ENCODE data around the gene PAX5. TPM values are rescaled to one million over a fixed set of nuclear protein-coding genes. Genes with fewer than 3 reads are reported as not detected.

Gene PAX5
- polyA plus RNA-seq, 1 of the 3 experiments (the other 2 are of a cell fraction): 0.05 TPM

DNA sequence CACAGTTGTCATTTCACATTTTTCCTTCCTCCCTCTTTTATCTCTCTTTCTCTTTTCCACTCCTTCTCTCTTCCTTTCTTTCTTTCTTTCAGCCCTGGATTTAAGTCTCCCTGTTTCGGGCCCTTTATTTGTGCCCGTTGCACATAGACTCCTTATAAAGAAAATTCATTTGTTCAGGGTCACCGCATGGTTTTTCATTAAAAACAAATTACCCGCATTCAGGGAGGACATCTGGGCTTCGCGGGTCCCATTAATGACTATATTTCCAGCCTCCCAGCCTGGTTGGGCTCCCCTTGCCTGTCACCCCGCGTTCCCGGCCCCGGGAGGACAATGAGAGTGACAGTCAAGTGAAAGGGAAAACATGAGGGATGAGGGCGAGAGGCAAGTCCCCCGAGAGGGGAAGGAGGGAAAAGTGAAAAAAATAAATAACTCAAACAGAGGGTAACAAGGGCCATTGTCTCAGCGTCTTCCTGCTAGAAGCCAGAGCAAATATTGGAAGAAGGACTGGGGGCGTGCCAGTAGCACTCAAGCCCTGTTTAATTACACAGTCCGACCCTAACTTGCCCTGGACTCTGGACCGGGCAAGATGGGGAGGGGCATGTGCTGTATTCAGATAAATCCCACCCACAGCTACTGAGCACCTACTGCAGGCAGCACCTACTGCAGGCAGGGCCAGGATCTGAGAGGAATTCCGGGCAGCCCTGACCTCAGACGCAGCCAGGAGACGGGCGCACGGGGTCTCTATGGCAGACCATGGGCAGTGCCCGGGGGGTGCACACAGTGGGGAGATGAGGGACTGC lies 166.2 kb downstream of the PAX5 start:
- Histone ChIP-seq H3K27ac (ENCODE audit: low read depth in 2 of 2, low read length in 1 of 2) (no peak overlapping the region), H2AFZ (ENCODE audit: low read depth) (no peak overlapping the region), H3K9ac (no peak overlapping the region), H3K9me2 (no peaks in the 10 kb centered on the region), H3K4me2 (no peak overlapping the region), H3K79me2 (ENCODE audit: insufficient read depth) (no peaks in the 10 kb centered on the region), H3F3A (replicated peaks; ENCODE audit: insufficient read depth) (no peaks in the 10 kb centered on the region), H4K20me1 (ENCODE audit: insufficient read depth) (no peaks in the 10 kb centered on the region), H3K4me1 (ENCODE audit: control insufficient read depth in 1 of 2, insufficient read depth in 2 of 2, low read depth in 1 of 2, low read length in 1 of 2) (peaks cover 0 to 5% of the 10 kb centered on the region in 2 experiments; a peak in 1 of 4 replicates), H3K4me3 (ENCODE audit: low read depth in 2 of 2, low read length in 1 of 2) (no peak overlapping the region), H3K27me3 (ENCODE audit: insufficient read depth) (peaks cover 31% of the 10 kb centered on the region), H3K9me3 (no peaks in the 10 kb centered on the region), H3K36me3 (replicated peaks in 1 of 2; ENCODE audit: control insufficient read depth in 1 of 2, insufficient read depth in 2 of 2, low read length in 1 of 2) (no peaks in the 10 kb centered on the region)
- ChIA-PET CTCF (interaction anchor here (1.4 kb wide), 1 partner anchor 461 kb away, joined by 3 read pairs; no protein-coding TSS in a partner anchor), POLR2A (interaction anchor here (1.2 kb wide), 1 partner anchor 132 kb away, joined by 3 read pairs; no protein-coding TSS in a partner anchor)
- TF ChIP-seq FOSL2 (IDR thresholded peaks at IDR 0.05; ENCODE audit: borderline replicate concordance, low read depth) (no peak), TEAD4 (IDR thresholded peaks at IDR 0.05; ENCODE audit: borderline replicate concordance, insufficient read depth) (no peak), MEF2A (IDR thresholded peaks at IDR 0.05; ENCODE audit: borderline replicate concordance, low read depth) (no peak), TAF1 (IDR thresholded peaks at IDR 0.05; ENCODE audit: borderline replicate concordance, low read depth, low read length) (no peak)
- TF ChIP-seq, protein P1, sequence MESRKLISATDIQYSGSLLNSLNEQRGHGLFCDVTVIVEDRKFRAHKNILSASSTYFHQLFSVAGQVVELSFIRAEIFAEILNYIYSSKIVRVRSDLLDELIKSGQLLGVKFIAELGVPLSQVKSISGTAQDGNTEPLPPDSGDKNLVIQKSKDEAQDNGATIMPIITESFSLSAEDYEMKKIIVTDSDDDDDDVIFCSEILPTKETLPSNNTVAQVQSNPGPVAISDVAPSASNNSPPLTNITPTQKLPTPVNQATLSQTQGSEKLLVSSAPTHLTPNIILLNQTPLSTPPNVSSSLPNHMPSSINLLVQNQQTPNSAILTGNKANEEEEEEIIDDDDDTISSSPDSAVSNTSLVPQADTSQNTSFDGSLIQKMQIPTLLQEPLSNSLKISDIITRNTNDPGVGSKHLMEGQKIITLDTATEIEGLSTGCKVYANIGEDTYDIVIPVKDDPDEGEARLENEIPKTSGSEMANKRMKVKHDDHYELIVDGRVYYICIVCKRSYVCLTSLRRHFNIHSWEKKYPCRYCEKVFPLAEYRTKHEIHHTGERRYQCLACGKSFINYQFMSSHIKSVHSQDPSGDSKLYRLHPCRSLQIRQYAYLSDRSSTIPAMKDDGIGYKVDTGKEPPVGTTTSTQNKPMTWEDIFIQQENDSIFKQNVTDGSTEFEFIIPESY (IDR thresholded peaks at IDR 0.05; ENCODE audit: borderline replicate concordance, low read depth): no peak
- 71% methylated on average over 22 of the region's 22 CpGs for WGBS (ENCODE audit: low lambda C conversion rate)
- no peak for DNase-seq

DNA sequence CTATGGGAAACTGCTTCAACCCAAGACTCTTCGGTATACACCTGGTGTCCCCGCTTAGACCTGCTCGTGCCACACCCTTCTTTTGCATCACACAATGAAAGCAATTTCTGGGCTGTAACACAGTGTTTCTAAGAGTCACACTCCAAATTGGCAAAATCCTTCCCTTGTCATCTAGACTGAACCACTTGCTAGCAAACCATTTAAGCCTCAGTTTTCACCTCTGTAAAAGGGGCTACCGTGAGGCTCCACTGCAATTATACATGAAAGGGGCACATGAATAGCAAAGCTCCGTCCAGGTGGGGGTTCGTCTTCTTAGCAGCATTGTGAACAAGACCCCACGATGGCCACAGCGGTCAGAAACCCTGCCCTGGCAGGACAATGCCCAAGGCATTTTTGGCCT lies 166.8 kb downstream of the PAX5 start:
- Histone ChIP-seq H4K20me1 (ENCODE audit: insufficient read depth) (no peaks in the 10 kb centered on the region), H3K27me3 (ENCODE audit: insufficient read depth) (peaks cover 31% of the 10 kb centered on the region), H3K9me3 (no peaks in the 10 kb centered on the region), H3K4me2 (no peak overlapping the region), H3K9ac (no peak overlapping the region), H3K79me2 (ENCODE audit: insufficient read depth) (no peaks in the 10 kb centered on the region), H3K9me2 (no peaks in the 10 kb centered on the region), H3K36me3 (replicated peaks in 1 of 2; ENCODE audit: control insufficient read depth in 1 of 2, insufficient read depth in 2 of 2, low read length in 1 of 2) (no peaks in the 10 kb centered on the region), H3K4me1 (ENCODE audit: control insufficient read depth in 1 of 2, insufficient read depth in 2 of 2, low read depth in 1 of 2, low read length in 1 of 2) (peaks cover 0 to 5% of the 10 kb centered on the region in 2 experiments; a peak in 1 of 4 replicates), H3F3A (replicated peaks; ENCODE audit: insufficient read depth) (no peaks in the 10 kb centered on the region), H3K4me3 (ENCODE audit: low read depth in 2 of 2, low read length in 1 of 2) (no peak overlapping the region), H2AFZ (ENCODE audit: low read depth) (no peak overlapping the region), H3K27ac (ENCODE audit: low read depth in 2 of 2, low read length in 1 of 2) (no peak overlapping the region)
- DNase-seq: no peak
- no peak for TF ChIP-seq TEAD4 (IDR thresholded peaks at IDR 0.05; ENCODE audit: borderline replicate concordance, insufficient read depth)
- TF ChIP-seq, protein P2, sequence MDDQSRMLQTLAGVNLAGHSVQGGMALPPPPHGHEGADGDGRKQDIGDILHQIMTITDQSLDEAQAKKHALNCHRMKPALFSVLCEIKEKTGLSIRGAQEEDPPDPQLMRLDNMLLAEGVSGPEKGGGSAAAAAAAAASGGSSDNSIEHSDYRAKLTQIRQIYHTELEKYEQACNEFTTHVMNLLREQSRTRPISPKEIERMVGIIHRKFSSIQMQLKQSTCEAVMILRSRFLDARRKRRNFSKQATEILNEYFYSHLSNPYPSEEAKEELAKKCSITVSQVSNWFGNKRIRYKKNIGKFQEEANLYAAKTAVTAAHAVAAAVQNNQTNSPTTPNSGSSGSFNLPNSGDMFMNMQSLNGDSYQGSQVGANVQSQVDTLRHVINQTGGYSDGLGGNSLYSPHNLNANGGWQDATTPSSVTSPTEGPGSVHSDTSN (IDR thresholded peaks at IDR 0.05): no peak
- TF ChIP-seq TAF1 (IDR thresholded peaks at IDR 0.05; ENCODE audit: borderline replicate concordance, low read depth, low read length): no peak
- TF ChIP-seq POLR2AphosphoS5 (IDR thresholded peaks at IDR 0.05; ENCODE audit: low read depth, low read length): no peak
- no peak for TF ChIP-seq SMC3 (IDR thresholded peaks at IDR 0.05; ENCODE audit: low read depth, low read length)
- no peak for TF ChIP-seq NFIC (IDR thresholded peaks at IDR 0.05; ENCODE audit: borderline replicate concordance)
- TF ChIP-seq, protein P3, sequence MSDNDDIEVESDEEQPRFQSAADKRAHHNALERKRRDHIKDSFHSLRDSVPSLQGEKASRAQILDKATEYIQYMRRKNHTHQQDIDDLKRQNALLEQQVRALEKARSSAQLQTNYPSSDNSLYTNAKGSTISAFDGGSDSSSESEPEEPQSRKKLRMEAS (IDR thresholded peaks at IDR 0.05; ENCODE audit: low read depth): no peak
- no peak for TF ChIP-seq RCOR1 (IDR thresholded peaks at IDR 0.05; ENCODE audit: low read length)
- no peak for TF ChIP-seq FOXM1 (IDR thresholded peaks at IDR 0.05; ENCODE audit: low read depth)
- no peak for TF ChIP-seq RFX5 (IDR thresholded peaks at IDR 0.05; ENCODE audit: low read length)
- TF ChIP-seq MEF2A (IDR thresholded peaks at IDR 0.05; ENCODE audit: borderline replicate concordance, low read depth): no peak
- TF ChIP-seq, protein P4, sequence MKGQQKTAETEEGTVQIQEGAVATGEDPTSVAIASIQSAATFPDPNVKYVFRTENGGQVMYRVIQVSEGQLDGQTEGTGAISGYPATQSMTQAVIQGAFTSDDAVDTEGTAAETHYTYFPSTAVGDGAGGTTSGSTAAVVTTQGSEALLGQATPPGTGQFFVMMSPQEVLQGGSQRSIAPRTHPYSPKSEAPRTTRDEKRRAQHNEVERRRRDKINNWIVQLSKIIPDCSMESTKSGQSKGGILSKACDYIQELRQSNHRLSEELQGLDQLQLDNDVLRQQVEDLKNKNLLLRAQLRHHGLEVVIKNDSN (IDR thresholded peaks at IDR 0.05; ENCODE audit: borderline replicate concordance, low read depth): no peak
- no peak for TF ChIP-seq RXRA (IDR thresholded peaks at IDR 0.05; ENCODE audit: borderline replicate concordance, low read depth)
- no peak for TF ChIP-seq EP300 (IDR thresholded peaks at IDR 0.05; ENCODE audit: borderline replicate concordance in 1 of 2, low read depth in 1 of 2, low read length in 1 of 2)
- no peak for TF ChIP-seq CHD2 (IDR thresholded peaks at IDR 0.05; ENCODE audit: low read length, partially characterized antibody)
- TF ChIP-seq, protein P5, sequence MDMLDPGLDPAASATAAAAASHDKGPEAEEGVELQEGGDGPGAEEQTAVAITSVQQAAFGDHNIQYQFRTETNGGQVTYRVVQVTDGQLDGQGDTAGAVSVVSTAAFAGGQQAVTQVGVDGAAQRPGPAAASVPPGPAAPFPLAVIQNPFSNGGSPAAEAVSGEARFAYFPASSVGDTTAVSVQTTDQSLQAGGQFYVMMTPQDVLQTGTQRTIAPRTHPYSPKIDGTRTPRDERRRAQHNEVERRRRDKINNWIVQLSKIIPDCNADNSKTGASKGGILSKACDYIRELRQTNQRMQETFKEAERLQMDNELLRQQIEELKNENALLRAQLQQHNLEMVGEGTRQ (IDR thresholded peaks at IDR 0.05; ENCODE audit: borderline replicate concordance, low read depth, low read length): no peak
- TF ChIP-seq FOXJ3 (CRISPR knock-in tag; IDR thresholded peaks at IDR 0.05): no peak
- 68% methylated on average over 8 of the region's 8 CpGs for WGBS (ENCODE audit: low lambda C conversion rate)
- ChIA-PET POLR2A (no interaction called here), CTCF (interaction anchor here (0.9 to 1.6 kb wide), 3 partner anchors 24 to 463 kb away, joined by 3 to 5 read pairs (median 3); no protein-coding TSS in a partner anchor)
